Stimulated activated CD8-positive, alpha-beta memory T cell treated with anti-CD3 and anti-CD28 coated beads, Interleukin-15, amount 100 ng/mL, for 48 hours (primary cell): ENCODE measurements around the gene HDDC3.

Experiments used
- DNase-seq, 2 donors: peaks; one replicate each; pipeline ENCODE4 v3.0.0-alpha.2; 2020; ENCODE audit warnings: low read depth in 2 of 2

HDDC3 gene, protein sequence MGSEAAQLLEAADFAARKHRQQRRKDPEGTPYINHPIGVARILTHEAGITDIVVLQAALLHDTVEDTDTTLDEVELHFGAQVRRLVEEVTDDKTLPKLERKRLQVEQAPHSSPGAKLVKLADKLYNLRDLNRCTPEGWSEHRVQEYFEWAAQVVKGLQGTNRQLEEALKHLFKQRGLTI

GRCh38 chr15:90931828-90932659, at the start of gene HDDC3:
TSS of gene HDDC3 (minus strand) at chr15:90932549. CDS start at chr15:90932540, 9 bp downstream.
- peak; percentile 82 to 85 for DNase-seq

GRCh38 chr15:90982135-90982534, 49.8 kb upstream of the HDDC3 start:
- DNase-seq: no peak

DNA sequence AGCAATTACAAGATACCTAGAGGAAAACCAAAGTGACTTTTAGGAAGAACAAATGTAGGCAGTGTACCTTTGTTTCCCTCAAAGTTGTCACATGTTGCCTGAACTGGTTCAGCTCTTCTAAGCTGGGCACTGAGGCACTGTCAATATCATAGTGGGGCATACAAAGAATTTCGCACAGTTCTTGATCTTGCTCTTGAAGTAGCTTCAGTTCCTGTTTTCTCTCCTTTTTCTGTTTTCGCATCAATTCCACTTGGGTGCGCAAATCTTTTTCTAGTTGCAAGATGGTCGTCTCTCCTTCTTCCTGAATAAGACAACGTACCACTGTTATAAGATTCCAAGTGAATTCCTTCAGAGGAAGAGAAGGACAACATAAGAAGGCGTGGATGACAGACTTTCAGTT, 49.3 kb upstream of the HDDC3 start:
- DNase-seq: no peak

DNA sequence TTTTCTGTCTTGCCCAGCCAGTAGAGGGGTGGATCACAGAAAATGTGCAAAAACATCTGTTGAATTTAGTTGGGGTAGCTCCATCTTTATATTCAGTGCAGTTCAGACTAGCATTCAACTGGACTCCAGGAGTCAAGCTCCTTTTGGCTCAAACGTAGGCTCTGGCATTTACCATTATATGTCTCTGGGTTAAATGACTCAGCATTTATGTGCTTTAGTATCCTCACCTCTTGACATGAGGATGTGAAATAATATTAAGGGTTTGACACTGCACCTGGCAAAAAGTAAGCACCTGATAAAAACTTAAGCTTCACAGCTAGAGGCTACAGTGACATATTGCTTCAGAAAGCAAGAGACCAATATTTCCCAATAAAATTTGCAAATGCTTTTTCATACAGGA, 47.2 kb upstream of the HDDC3 start:
- DNase-seq: no peak

DNA sequence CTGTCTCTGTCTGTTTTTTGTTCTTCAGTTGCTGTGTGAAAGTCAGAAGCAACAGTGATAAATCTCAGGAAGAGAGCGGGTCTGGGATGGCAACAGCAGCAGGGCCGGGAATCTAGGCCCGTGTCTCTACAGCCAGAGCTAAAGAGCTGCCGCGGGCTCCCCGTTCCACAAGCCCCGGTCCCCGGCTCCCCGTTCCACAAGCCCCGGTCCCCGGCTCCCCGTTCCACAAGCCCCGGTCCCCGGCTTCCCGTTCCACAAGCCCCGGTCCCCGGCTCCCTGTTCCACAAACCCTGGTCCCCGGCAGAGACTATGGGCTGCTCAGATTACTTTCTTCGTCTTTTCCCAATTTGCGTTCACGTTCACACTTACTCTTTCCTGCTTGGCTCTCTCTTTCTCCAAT, 41.9 kb upstream of the HDDC3 start:
- no peak for DNase-seq

DNA sequence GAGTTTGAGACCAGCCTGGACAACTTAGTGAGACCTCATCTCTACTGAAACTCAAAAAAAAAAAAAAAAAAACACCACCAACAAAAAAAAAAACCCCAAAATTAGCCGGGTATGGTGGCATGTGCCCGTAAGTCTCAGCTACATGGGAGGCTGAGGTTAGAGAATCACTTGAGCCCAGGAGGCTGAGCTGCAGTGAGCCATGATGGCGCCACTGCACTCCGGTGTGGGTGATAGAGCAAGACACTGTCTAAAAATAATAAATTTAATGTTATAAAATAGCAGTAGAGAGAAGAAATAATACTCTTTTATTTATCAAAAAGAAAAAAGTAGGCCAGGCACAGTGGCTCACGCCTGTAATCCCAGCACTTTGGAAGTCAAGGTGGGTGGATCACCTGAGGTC, 39.8 kb upstream of the HDDC3 start:
- no peak for DNase-seq

DNA sequence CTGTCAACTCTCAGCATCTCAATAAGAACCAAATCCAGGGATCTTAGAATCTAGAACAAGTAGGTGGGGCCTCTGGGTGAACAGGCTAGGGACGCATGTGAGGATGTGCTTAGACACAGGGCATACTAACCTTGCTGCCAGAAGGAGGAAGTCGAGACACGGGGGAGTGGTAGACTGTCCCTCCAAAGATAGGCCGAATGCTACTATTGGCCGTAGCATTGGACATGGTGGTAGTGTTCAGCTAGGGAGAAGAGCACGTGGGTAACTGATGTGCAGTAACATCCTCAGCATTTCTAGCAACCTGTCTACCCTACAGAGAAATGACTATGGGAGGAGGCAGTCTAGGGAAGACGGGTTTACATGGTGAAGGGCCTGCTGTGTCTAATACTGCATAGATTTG, 37.9 kb upstream of the HDDC3 start:
- no peak for DNase-seq

DNA sequence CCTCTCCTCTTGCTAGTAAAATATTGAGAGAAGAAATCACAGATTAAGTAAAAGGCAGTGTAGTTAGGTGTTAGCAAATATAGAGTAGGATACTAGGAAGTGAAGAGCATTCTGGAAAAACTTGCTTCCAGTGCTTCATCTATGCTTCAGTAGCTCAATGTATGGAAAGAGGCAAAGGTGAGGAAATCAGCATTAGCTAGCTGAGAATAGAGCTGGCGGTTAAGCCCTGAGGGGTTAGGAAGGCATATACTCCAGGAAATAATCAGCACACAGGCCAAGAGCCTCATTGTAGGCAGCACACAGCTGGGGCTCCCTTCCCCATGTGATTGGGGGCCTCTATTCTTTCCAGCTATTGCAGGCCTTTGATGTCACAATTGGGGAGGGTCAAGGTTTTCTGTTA, 36.1 kb upstream of the HDDC3 start:
- no peak for DNase-seq

GRCh38 chr15:90967206-90967605, 34.9 kb upstream of the HDDC3 start:
- DNase-seq: no peak

GRCh38 chr15:90966262-90966661, 33.9 kb upstream of the HDDC3 start:
- DNase-seq: no peak

DNA sequence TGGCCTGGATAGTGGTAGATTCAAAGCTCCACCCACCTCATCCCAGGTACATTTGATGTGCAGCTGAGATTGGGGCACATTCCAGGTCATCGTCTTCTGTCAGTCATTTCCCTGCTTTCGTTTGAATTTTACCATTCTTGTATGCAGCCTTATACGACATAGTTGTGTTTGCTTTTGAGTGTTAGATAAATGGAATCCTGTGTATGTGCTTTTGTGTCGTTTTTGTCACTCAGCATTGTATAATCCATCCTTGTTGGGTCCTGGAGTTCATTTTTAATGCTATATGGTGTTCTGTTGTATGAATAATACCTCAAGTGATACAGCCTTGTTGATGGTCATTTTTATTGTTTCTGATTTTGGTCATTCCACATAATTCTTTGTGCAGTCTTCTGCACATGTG, 29.7 kb upstream of the HDDC3 start:
- DNase-seq: no peak

GRCh38 chr15:90960298-90961091, 28.1 kb upstream of the HDDC3 start:
- no peak for DNase-seq

- no peak for DNase-seq
These were observed 27.5 kb upstream of the HDDC3 start for GRCh38 chr15:90959894-90960293.

DNA sequence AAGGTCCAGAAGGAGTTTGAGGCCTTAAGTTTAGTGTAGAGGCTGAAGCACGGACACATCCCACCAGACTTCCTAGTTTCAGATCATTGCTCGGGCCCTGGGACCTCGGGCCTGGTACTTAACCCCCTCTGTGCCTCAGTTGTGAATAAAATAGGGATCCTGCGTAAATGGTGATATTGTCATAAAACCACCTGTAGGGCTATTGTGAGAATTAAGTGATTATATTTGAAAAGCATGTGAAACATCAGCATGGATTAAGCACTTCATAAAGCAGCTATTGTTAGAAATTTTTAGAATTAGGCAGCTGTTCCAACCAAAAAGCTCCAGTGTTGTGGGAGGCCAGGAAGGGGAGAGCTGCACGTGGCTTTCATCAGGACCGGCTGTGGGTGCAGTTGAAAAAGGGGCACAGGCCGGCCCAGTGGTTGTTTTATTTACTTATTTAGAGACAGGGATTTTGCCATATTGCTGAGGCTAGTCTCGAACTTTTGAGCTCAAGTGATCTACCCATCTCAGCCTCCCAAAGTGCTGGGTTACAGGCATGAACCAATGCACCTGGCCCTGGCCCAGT, 26.8 kb upstream of the HDDC3 start:
- DNase-seq: no peak

DNA sequence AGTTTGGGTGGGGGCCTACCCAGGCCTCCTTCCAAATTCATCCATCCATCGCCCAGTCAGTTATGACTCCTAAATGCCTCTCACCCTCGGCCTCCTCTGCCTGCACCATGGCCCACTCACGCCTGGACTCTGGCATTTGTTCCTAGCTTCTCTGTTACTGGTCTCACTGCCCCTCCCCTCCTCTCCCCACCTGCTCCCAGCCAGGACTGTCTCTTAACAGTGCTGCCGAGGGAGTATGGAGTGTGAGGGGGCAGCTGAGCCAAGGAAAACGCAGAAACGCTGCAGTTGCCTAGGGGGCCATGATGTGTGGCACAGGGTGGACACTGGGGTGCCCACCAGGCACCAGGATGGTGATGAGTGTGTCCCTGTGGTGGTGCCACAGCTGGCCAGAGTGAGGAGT, 25.4 kb upstream of the HDDC3 start:
- DNase-seq: no peak

- DNase-seq: no peak
These were observed 24.9 kb upstream of the HDDC3 start for GRCh38 chr15:90957031-90957790.

- DNase-seq: peak; percentile 55 to 59
These were observed 24.1 kb upstream of the HDDC3 start for GRCh38 chr15:90956274-90957030.

GRCh38 chr15:90955624-90956273, 23.4 kb upstream of the HDDC3 start:
- no peak for DNase-seq

- DNase-seq: peak; percentile 91
These were observed 22.6 kb upstream of the HDDC3 start, which contains the start of gene RCCD1 for GRCh38 chr15:90954712-90955623. TSS of gene RCCD1 (plus strand) at chr15:90954884. CDS start at chr15:90956735, 1,851 bp downstream.
